Gastrocnemius medialis (tissue), 4 donors: ENCODE measurements around the gene CHCHD10.

Experiments
- CTCF ChIP-seq, 5 experiments: fragments of 450-650 bp in 3 of 5; fragments of 200-600 bp in 2 of 5; sonication (generic) in 2 of 5; IDR thresholded peaks in 4 of 5; conservative IDR thresholded peaks in 1 of 5; 1 replicate in 4 of 5; 2 replicates in 1 of 5; pipeline ENCODE4 v1.5.1; 2016 to 2019; ENCODE audit warnings: antibody characterized with exemption in 5 of 5, mild to moderate bottlenecking in 3 of 5, moderate library complexity in 3 of 5
- POLR2A ChIP-seq, 2 donors: fragments of 450-650 bp; IDR thresholded peaks; one replicate each; pipeline ENCODE4 v1.6.1; 2017; ENCODE audit warnings: antibody characterized with exemption in 2 of 2, mild to moderate bottlenecking in 2 of 2, moderate library complexity in 2 of 2

GRCh38 chr22:23760056-23760455 is 7.7 kb downstream of the CHCHD10 start:
- no peak for TF ChIP-seq CTCF (IDR thresholded peaks at IDR 0.05 in 4 of 5, conservative IDR thresholded peaks at IDR 0.05 in 1 of 5)
- TF ChIP-seq POLR2A (IDR thresholded peaks at IDR 0.05), result no peak
